ENCODE measurements around the gene SORCS1.

The SORCS1 gene

GRCh38 chr10:107104026-107104652, 60.4 kb downstream of the SORCS1 start:
- no peak for DNase-seq (ENCODE audit: low read depth)

- DNase-seq (ENCODE audit: low read depth) = no peak
Observed at GRCh38 chr10:107103174-107104025, 61.1 kb downstream of the SORCS1 start.

- DNase-seq (ENCODE audit: low read depth) = no peak
Observed at GRCh38 chr10:107098326-107098725, 66.2 kb downstream of the SORCS1 start.

- no peak for DNase-seq (ENCODE audit: low read depth)
Observed at GRCh38 chr10:107094824-107095522, 69.5 kb downstream of the SORCS1 start.

GRCh38 chr10:107092321-107092720, 72.2 kb downstream of the SORCS1 start:
- no peak for DNase-seq (ENCODE audit: low read depth)

- no peak for DNase-seq (ENCODE audit: low read depth)
Observed at GRCh38 chr10:107091126-107091525, 73.4 kb downstream of the SORCS1 start.

GRCh38 chr10:107085665-107086525, 78.6 kb downstream of the SORCS1 start:
- no peak for DNase-seq (ENCODE audit: low read depth)

- no peak for DNase-seq (ENCODE audit: low read depth)
Observed at GRCh38 chr10:107083388-107084009, 81.0 kb downstream of the SORCS1 start.

GRCh38 chr10:107081644-107082043, 82.9 kb downstream of the SORCS1 start:
- DNase-seq (ENCODE audit: low read depth) = no peak

GRCh38 chr10:107075117-107075516, 89.4 kb downstream of the SORCS1 start:
- DNase-seq (ENCODE audit: low read depth) = no peak

GRCh38 chr10:107072786-107073185, 91.7 kb downstream of the SORCS1 start:
- no peak for DNase-seq (ENCODE audit: low read depth)

- no peak for DNase-seq (ENCODE audit: low read depth)
Observed at GRCh38 chr10:107072028-107072427, 92.5 kb downstream of the SORCS1 start.

GRCh38 chr10:107071301-107071700, 93.2 kb downstream of the SORCS1 start:
- DNase-seq (ENCODE audit: low read depth) = no peak

- no peak for DNase-seq (ENCODE audit: low read depth)
Observed at GRCh38 chr10:107067843-107068242, 96.7 kb downstream of the SORCS1 start.

GRCh38 chr10:107064075-107064474, 100.4 kb downstream of the SORCS1 start:
- DNase-seq (ENCODE audit: low read depth) = no peak

- no peak for DNase-seq (ENCODE audit: low read depth)
Observed at GRCh38 chr10:107059872-107060271, 104.6 kb downstream of the SORCS1 start.

GRCh38 chr10:107059068-107059804, 105.3 kb downstream of the SORCS1 start:
- no peak for DNase-seq (ENCODE audit: low read depth)

GRCh38 chr10:107058331-107058730, 106.2 kb downstream of the SORCS1 start:
- DNase-seq (ENCODE audit: low read depth) = no peak

- no peak for DNase-seq (ENCODE audit: low read depth)
Observed at GRCh38 chr10:107056182-107056581, 108.3 kb downstream of the SORCS1 start.

GRCh38 chr10:107054469-107055156, 109.9 kb downstream of the SORCS1 start:
- no peak for DNase-seq (ENCODE audit: low read depth)
